IMR-90 (cell line): ENCODE data around the gene ICAM1. TPM values are rescaled to one million over a fixed set of nuclear protein-coding genes. Genes with fewer than 3 reads are reported as not detected.

Experiments used
- ATAC-seq: fragments of 200-7000 bp; cut with Tn5 transposase; 2 replicates; pipeline ENCODE4 v1.9.1; 2020; ENCODE audit warnings: low read depth, mild to moderate bottlenecking, moderate library complexity
- BruUV-seq: library from RNA; stranded (reverse); fragments of 400-500 nt; replicated peaks from 2 replicates; lab custom pipeline; 2021; lab: Mats Ljungman, UMichigan
- CTCF ChIA-PET: fragments of 300-600 bp; formaldehyde crosslinking; extraction: SDS; loops from one replicate; lab custom pipeline; 2021; ENCODE audit warnings: antibody characterized with exemption; lab: Yijun Ruan, JAX
- POLR2A ChIA-PET: fragments of 300-600 bp; sonication (Branson Sonifier 250); formaldehyde crosslinking; loops from one replicate; lab custom pipeline; 2022; ENCODE audit warnings: antibody characterized with exemption; ENCODE audit not compliant: unreplicated experiment; lab: Charles Lee
- DNase-seq: peaks from one replicate; pipeline ENCODE4 v3.0.0; 2013
- H2AFZ ChIP-seq: replicated peaks from 2 replicates; pipeline ENCODE3; 2013; ENCODE audit warnings: low read length, mild to moderate bottlenecking; ENCODE audit not compliant: poor library complexity
- H2AK5ac ChIP-seq: 2 replicates; pipeline ENCODE4 v1.6.1; 2013; ENCODE audit warnings: low read depth, low read length, inconsistent platforms
- H2AK9ac ChIP-seq: replicated peaks from 2 replicates; pipeline ENCODE3; 2013; ENCODE audit warnings: mild to moderate bottlenecking, low read depth, low read length, moderate library complexity; ENCODE audit not compliant: poor library complexity
- H2BK120ac ChIP-seq: 2 replicates; pipeline ENCODE4 v1.6.1; 2013; ENCODE audit warnings: low read depth, low read length, inconsistent platforms
- H2BK15ac ChIP-seq: 3 replicates; pipeline ENCODE4 v1.6.1; 2013; ENCODE audit warnings: low read depth, low read length, inconsistent platforms
- H2BK20ac ChIP-seq: 2 replicates; pipeline ENCODE4 v1.6.1; 2013; ENCODE audit warnings: low read depth, mild to moderate bottlenecking, inconsistent platforms, low read length, moderate library complexity
- H2BK5ac ChIP-seq: 2 replicates; pipeline ENCODE4 v1.6.1; 2013; ENCODE audit warnings: mild to moderate bottlenecking, low read depth, low read length, inconsistent platforms; ENCODE audit not compliant: poor library complexity, severe bottlenecking
- H3K14ac ChIP-seq: replicated peaks from 2 replicates; pipeline ENCODE4 v1.6.1; 2013; ENCODE audit warnings: low read depth, low read length, inconsistent platforms
- H3K18ac ChIP-seq: 2 replicates; pipeline ENCODE4 v1.6.1; 2013; ENCODE audit warnings: low read depth, low read length, control low read depth
- H3K23ac ChIP-seq: 2 replicates; pipeline ENCODE4 v1.6.1; 2013; ENCODE audit warnings: low read depth, low read length, inconsistent platforms
- H3K27ac ChIP-seq: 2 replicates; pipeline ENCODE4 v1.5.1; 2013; ENCODE audit warnings: mild to moderate bottlenecking, control low read depth, low read length; ENCODE audit not compliant: insufficient read depth
- H3K27me3 ChIP-seq: 2 replicates; pipeline ENCODE4 v1.6.1; 2013; ENCODE audit warnings: low read length; ENCODE audit not compliant: control insufficient read depth, insufficient read depth
- H3K36me3 ChIP-seq: 2 replicates; pipeline ENCODE4 v1.6.1; 2013; ENCODE audit warnings: low read length, mixed read lengths; ENCODE audit not compliant: control insufficient read depth, insufficient read depth
- H3K4ac ChIP-seq: 2 replicates; pipeline ENCODE4 v1.6.1; 2013; ENCODE audit warnings: low read depth, low read length, inconsistent platforms
- H3K4me1 ChIP-seq: 2 replicates; pipeline ENCODE4 v1.6.1; 2013; ENCODE audit warnings: low read length, mixed read lengths; ENCODE audit not compliant: control insufficient read depth, insufficient read depth
- H3K4me2 ChIP-seq: 2 replicates; pipeline ENCODE4 v1.6.1; 2013; ENCODE audit warnings: low read depth, mild to moderate bottlenecking, control low read depth, low read length, moderate library complexity
- H3K4me3 ChIP-seq: 2 replicates; pipeline ENCODE4 v1.5.1; 2013; ENCODE audit warnings: low read depth, mild to moderate bottlenecking, control low read depth, low read length, moderate library complexity; ENCODE audit not compliant: insufficient read depth
- H3K56ac ChIP-seq: 2 replicates; pipeline ENCODE4 v1.6.1; 2013; ENCODE audit warnings: low read length, inconsistent platforms; ENCODE audit not compliant: insufficient read depth; ENCODE audit errors: extremely low read depth
- H3K79me1 ChIP-seq, 2 experiments: 2 replicates each; pipeline ENCODE4 v1.6.1; 2013; ENCODE audit warnings: low read length in 2 of 2, inconsistent platforms in 1 of 2, low read depth in 1 of 2
- H3K9ac ChIP-seq: 2 replicates; pipeline ENCODE4 v1.6.1; 2013; ENCODE audit warnings: low read depth, low read length, control low read depth
- H3K9me1 ChIP-seq: 2 replicates; pipeline ENCODE4 v1.6.1; 2013; ENCODE audit warnings: low read length, inconsistent platforms; ENCODE audit not compliant: insufficient read depth
- H3K9me3 ChIP-seq: 2 replicates; pipeline ENCODE4 v1.6.1; 2013; ENCODE audit warnings: low read length; ENCODE audit not compliant: control insufficient read depth, insufficient read depth
- H4K20me1 ChIP-seq: 2 replicates; pipeline ENCODE4 v1.6.1; 2013; ENCODE audit warnings: low read length, inconsistent platforms; ENCODE audit not compliant: insufficient read depth
- H4K5ac ChIP-seq: 2 replicates; pipeline ENCODE4 v1.6.1; 2013; ENCODE audit warnings: mild to moderate bottlenecking, low read depth, low read length, control low read depth
- H4K8ac ChIP-seq, 2 experiments: 2 replicates each; pipeline ENCODE4 v1.6.1; 2013; ENCODE audit warnings: low read depth in 2 of 2, low read length in 2 of 2, control low read depth in 1 of 2, inconsistent platforms in 1 of 2
- H4K91ac ChIP-seq: 2 replicates; pipeline ENCODE4 v1.6.1; 2013; ENCODE audit warnings: low read depth, low read length, inconsistent platforms; ENCODE audit not compliant: insufficient read depth
- BHLHE40 ChIP-seq: fragments of 150-350 bp; IDR thresholded peaks from 2 replicates; pipeline ENCODE4 v1.6.1; 2016; ENCODE audit warnings: mild to moderate bottlenecking, low read depth, low read length
- CEBPB ChIP-seq: IDR thresholded peaks from 2 replicates; pipeline ENCODE4 v1.6.1; 2012; ENCODE audit warnings: low read depth, low read length, improper control_type of control experiment
- CHD1 ChIP-seq: IDR thresholded peaks from 2 replicates; pipeline ENCODE4 v1.6.1; 2012; ENCODE audit warnings: low read depth, low read length, improper control_type of control experiment
- ELK1 ChIP-seq: fragments of 150-350 bp; IDR thresholded peaks from 2 replicates; pipeline ENCODE4 v1.6.1; 2016; ENCODE audit warnings: low read depth, mild to moderate bottlenecking, low read length, moderate library complexity, borderline replicate concordance
- FOS ChIP-seq: fragments of 150-350 bp; IDR thresholded peaks from 2 replicates; pipeline ENCODE4 v1.6.1; 2016; ENCODE audit warnings: low read depth, low read length
- MAFK ChIP-seq: IDR thresholded peaks from 2 replicates; pipeline ENCODE4 v1.6.1; 2012; ENCODE audit warnings: low read depth, low read length, improper control_type of control experiment
- MAZ ChIP-seq: IDR thresholded peaks from 2 replicates; pipeline ENCODE4 v1.6.1; 2012; ENCODE audit warnings: low read depth, mild to moderate bottlenecking, low read length, improper control_type of control experiment, moderate library complexity, borderline replicate concordance
- MXI1 ChIP-seq: IDR thresholded peaks from 2 replicates; pipeline ENCODE4 v1.6.1; 2012; ENCODE audit warnings: low read depth, mild to moderate bottlenecking, low read length, moderate library complexity, borderline replicate concordance
- POLR2A ChIP-seq: IDR thresholded peaks from 2 replicates; pipeline ENCODE4 v1.6.1; 2012; ENCODE audit warnings: mild to moderate bottlenecking, low read depth, low read length
- RAD21 ChIP-seq: IDR thresholded peaks from 2 replicates; pipeline ENCODE4 v1.6.1; 2012; ENCODE audit warnings: low read length, improper control_type of control experiment
- RCOR1 ChIP-seq: IDR thresholded peaks from 2 replicates; pipeline ENCODE4 v1.6.1; 2012; ENCODE audit warnings: mild to moderate bottlenecking, low read length, improper control_type of control experiment; ENCODE audit not compliant: insufficient replicate concordance
- RFX5 ChIP-seq: IDR thresholded peaks from 2 replicates; pipeline ENCODE4 v1.8.0; 2012; ENCODE audit warnings: low read depth, mild to moderate bottlenecking, low read length, moderate library complexity
- SMC3 ChIP-seq: fragments of 150-350 bp; IDR thresholded peaks from 2 replicates; pipeline ENCODE4 v1.6.1; 2016; ENCODE audit warnings: low read depth, mild to moderate bottlenecking, antibody characterized with exemption, low read length, moderate library complexity
- WGBS, 2 experiments: methylation state at CpG; one replicate each; pipeline versions ENCODE4 v1.1.5 to v1.1.7; 2013; ENCODE audit warnings: missing lambda C conversion rate in 2 of 2; ENCODE audit not compliant: insufficient read length in 1 of 2; ENCODE audit errors: extremely low coverage in 2 of 2; 5-methylcytosine and 5-hydroxymethylcytosine counted together
- dilution Hi-C: fragments of 300-500 bp; cut with HindIII; formaldehyde crosslinking; loops from one replicate; pipeline ENCODE4 v1.14.3; 2018; ENCODE audit warnings: low sequenced_read_pairs; ENCODE audit not compliant: unreplicated experiment
- in situ Hi-C: fragments of 300-500 bp; cut with MboI; formaldehyde crosslinking; loops from 3 replicates; pipeline ENCODE4 v1.14.3; 2019; ENCODE audit warnings: low sequenced_read_pairs, inconsistent platforms, mixed read lengths
- intact Hi-C: fragments of 100-400 bp; cut with micrococcal nuclease; formaldehyde crosslinking; loops from 2 replicates; pipeline ENCODE4 v1.10.0; 2022
- polyA plus RNA-seq, 3 experiments: library from polyadenylated mRNA; depleted of rRNA; stranded (reverse); fragments of >200 nt; gene quantifications; 2 replicates each; pipeline ENCODE4 v1.2.3, GENCODE V29; 2012; ENCODE audit warnings: low replicate concordance in 1 of 3
- total RNA-seq: library from RNA; depleted of rRNA; stranded (reverse); fragments of >200 nt; gene quantifications from 2 replicates; pipeline ENCODE4 v1.2.3, GENCODE V29; 2012
- TF ChIP-seq, protein P1 (sequence below): fragments of 150-350 bp; IDR thresholded peaks from 2 replicates; pipeline ENCODE4 v1.6.1; 2017; ENCODE audit warnings: mild to moderate bottlenecking, antibody characterized with exemption, low read length, low read depth
- TF ChIP-seq, protein P2 (sequence below): conservative IDR thresholded peaks from 2 replicates; pipeline ENCODE4 v1.5.1; 2012; ENCODE audit warnings: mild to moderate bottlenecking, low read depth, low read length, improper control_type of control experiment

The ICAM1 gene
- total and polyA plus RNA-seq, 2 of the 4 experiments (the other 2 are of a cell fraction) = 10.6 to 19.1 TPM

DNA sequence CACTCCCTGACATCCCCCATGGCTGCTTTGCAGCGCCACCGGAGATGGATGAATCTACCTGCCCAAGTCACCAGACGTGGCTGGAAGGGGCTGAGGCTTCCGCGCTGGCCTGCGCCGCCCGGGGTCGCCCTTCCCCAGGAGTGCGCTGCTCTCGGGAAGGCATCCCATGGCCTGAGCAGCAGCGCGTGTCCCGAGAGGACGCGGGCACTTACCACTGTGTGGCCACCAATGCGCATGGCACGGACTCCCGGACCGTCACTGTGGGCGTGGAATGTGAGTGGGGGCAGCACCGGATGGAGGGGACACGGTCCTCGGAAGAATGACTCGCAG, 23.4 kb downstream of the ICAM1 start:
- no peak overlapping the region for H3K14ac ChIP-seq
- no peak overlapping the region for H3K9ac ChIP-seq
- no peak overlapping the region for H4K5ac ChIP-seq
- no peak overlapping the region for H4K8ac ChIP-seq
- no peak overlapping the region for H3K4me2 ChIP-seq
- dilution Hi-C loops = no loop called here
- H2BK5ac ChIP-seq = no peak overlapping the region
- no peak overlapping the region for H4K91ac ChIP-seq
- H3K9me1 ChIP-seq = no peaks in the 10 kb centered on the region
- peaks cover 0 to 4% of the 10 kb centered on the region in 2 experiments; a peak in 1 of 4 replicates for H3K79me1 ChIP-seq
- no peak overlapping the region for H3K27ac ChIP-seq
- no peak for DNase-seq
- no peaks in the 10 kb centered on the region; the same call in 1 of the 2 replicates for H3K27me3 ChIP-seq
- ChIA-PET CTCF (no interaction called here), POLR2A (no interaction called here)
- TF ChIP-seq, protein P1, sequence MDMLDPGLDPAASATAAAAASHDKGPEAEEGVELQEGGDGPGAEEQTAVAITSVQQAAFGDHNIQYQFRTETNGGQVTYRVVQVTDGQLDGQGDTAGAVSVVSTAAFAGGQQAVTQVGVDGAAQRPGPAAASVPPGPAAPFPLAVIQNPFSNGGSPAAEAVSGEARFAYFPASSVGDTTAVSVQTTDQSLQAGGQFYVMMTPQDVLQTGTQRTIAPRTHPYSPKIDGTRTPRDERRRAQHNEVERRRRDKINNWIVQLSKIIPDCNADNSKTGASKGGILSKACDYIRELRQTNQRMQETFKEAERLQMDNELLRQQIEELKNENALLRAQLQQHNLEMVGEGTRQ = no peak
- TF ChIP-seq MXI1 (no peak), BHLHE40 (no peak), SMC3 (no peak), MAZ (no peak), RAD21 (no peak), RFX5 (no peak), CHD1 (no peak), POLR2A (no peak), FOS (no peak), RCOR1 (no peak), CEBPB (no peak), ELK1 (no peak), MAFK (no peak)
- TF ChIP-seq, protein P2, sequence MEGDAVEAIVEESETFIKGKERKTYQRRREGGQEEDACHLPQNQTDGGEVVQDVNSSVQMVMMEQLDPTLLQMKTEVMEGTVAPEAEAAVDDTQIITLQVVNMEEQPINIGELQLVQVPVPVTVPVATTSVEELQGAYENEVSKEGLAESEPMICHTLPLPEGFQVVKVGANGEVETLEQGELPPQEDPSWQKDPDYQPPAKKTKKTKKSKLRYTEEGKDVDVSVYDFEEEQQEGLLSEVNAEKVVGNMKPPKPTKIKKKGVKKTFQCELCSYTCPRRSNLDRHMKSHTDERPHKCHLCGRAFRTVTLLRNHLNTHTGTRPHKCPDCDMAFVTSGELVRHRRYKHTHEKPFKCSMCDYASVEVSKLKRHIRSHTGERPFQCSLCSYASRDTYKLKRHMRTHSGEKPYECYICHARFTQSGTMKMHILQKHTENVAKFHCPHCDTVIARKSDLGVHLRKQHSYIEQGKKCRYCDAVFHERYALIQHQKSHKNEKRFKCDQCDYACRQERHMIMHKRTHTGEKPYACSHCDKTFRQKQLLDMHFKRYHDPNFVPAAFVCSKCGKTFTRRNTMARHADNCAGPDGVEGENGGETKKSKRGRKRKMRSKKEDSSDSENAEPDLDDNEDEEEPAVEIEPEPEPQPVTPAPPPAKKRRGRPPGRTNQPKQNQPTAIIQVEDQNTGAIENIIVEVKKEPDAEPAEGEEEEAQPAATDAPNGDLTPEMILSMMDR = no peak
- H3K56ac ChIP-seq = no peak overlapping the region
- no peak overlapping the region for H2BK20ac ChIP-seq
- H3K18ac ChIP-seq = no peak overlapping the region
- H3K4ac ChIP-seq = no peak overlapping the region
- H2BK15ac ChIP-seq = no peak overlapping the region
- H2BK120ac ChIP-seq = no peak overlapping the region
- no peak overlapping the region for H2AK9ac ChIP-seq
- peaks cover 6% of the 10 kb centered on the region for H4K20me1 ChIP-seq
- no peak overlapping the region for H3K23ac ChIP-seq
- no peak for ATAC-seq
- no peaks in the 10 kb centered on the region for H3K9me3 ChIP-seq
- H3K4me1 ChIP-seq = peaks cover 11% of the 10 kb centered on the region
- in situ Hi-C loops = no loop called here
- BruUV-seq = no TSS peak
- intact Hi-C loops = no loop called here
- no peak overlapping the region for H2AFZ ChIP-seq
- no peak overlapping the region for H3K4me3 ChIP-seq
- 68% methylated on average over 12 of the region's 25 CpGs; no CpG with 5 or more reads in 1 of the 2 experiments for WGBS, 2 experiments
- no peak overlapping the region for H2AK5ac ChIP-seq
- H3K36me3 ChIP-seq = peaks cover 14% of the 10 kb centered on the region; the same call in 1 of the 2 replicates
